ENCODE data around the gene NTSR2.
"Not testable (repeated sequence)": the region's sequence is repeated elsewhere in the genome, so short reads cannot be mapped to it uniquely, and the experiment has no call there.

Gene NTSR2

DNA sequence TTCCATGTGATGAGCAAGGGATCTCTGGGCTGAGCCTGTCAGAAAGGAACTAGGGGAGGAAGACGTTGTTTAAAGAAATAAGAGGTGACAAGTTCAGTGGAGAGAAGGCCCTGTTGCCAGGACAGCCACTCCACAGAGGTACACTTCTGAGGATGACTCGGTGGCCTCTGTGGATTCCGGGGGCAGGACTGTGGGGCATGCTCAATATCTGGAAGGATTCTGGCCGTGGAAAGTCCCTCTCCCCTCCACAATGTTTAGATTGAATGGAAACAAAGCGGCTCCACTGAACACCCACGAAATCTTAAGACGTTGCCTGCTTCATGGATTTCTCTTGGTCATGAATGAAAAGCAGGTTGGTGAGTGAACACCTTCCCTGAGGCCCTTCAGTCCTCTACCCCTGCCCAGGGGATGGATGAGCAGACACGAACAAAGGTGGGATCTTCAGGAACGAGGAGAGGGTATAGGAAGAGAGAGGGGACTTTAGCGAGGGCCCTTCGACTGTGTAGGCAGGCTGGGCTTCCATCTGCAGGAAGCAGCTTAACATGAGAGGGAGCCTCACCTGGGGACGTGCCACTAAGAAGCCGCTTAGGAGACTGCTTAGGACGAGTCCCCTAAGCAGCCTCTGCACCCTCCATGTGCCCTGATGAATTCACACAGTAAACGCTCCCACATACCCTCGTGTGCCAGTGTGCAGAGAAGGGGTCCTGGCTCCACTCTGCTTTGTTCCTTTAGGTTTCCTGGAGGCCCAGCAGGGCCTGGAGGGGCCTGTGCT is 1.9 kb downstream of the NTSR2 start:
- no peak for TF ChIP-seq CTCF (conservative IDR thresholded peaks at IDR 0.05)
- H3K27ac ChIP-seq: no peak overlapping the region

GRCh38 chr2:11667194-11667593 is 2.8 kb downstream of the NTSR2 start:
- no peak overlapping the region for H3K27ac ChIP-seq
- TF ChIP-seq CTCF (conservative IDR thresholded peaks at IDR 0.05): no peak

DNA sequence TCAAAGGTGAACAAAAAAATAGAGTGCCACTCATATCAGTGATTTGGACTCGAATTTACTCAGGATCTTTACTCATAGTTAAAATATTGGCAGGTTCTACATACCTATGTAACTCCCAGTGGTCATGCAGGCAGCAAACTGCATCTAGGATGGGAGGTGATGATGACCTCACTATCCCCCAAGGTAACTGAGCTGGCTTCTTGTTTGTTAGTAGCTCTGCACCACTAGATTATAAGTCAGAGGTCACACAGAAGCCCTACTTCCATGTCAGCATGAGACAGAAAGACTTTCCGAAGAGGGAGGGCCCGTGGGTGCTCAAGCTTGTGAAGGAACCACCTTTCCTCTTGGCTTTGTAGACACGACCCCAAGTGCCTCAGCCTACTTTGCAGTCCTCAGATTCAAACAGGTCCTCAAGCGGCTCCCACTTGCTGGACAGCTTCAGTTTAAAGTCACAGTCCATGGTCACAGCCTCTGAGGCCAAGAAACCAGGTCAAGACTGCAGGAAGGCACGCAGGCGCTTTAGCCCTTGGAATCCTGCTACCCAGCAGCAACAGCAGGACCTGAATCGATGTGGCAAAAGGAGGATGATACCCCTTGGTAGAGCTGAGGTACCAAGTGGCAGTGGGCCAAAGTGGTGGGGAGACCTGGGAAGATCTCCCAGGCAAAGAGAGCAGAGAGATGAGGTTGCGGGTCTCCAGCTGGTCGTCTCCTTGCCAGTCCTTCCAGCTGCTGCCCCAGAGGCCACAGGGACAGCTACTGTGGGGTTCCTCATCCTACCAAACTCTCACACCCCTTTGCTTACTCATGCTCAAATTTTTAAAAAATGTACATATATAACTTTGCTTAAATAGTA is 4.3 kb downstream of the NTSR2 start:
- no peak overlapping the region for H3K27ac ChIP-seq
- no peak for TF ChIP-seq CTCF (conservative IDR thresholded peaks at IDR 0.05)

- H3K27ac ChIP-seq: no peak overlapping the region
- TF ChIP-seq CTCF (conservative IDR thresholded peaks at IDR 0.05): no peak
Measured at GRCh38 chr2:11665028-11665427, 5.0 kb downstream of the NTSR2 start.

DNA sequence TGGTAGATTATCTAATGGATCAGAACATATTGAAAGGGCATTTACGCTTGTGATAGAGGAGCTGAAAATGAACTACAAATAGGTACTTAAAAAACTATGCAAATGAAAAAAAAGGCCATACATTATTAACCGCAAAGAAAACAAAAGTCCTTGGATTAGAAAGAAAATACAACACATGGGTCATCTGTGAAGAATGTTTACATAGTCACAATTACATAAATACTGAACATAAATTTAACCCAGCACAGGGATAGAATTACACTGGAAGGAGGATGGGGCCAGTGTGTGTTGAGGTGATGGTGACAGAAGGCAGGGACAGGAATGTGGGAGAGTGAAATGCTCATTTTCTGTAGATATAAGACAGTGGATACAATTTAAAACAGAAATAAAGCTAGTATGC is 6.6 kb downstream of the NTSR2 start:
- no peak overlapping the region for H3K27ac ChIP-seq
- no peak for TF ChIP-seq CTCF (conservative IDR thresholded peaks at IDR 0.05)

DNA sequence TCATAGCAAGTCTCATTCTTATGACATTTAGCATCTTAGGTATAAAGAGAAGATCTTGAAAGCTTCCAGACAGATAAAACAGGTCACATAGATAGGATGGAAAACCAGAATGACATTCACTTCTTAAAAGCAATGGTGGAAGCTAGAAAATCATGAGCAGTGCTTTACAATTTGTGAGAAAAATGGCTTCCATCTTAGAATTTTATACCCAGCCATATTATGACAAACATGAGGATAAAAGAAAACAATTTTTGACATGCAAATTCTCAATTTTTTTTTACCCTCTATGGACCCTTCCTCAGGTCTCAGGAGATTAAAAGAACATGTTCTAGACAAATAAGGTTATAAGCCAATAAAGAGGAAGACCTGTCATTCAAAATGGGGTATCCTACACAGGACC is 7.1 kb downstream of the NTSR2 start:
- H3K27ac ChIP-seq: no peak overlapping the region
- TF ChIP-seq CTCF (conservative IDR thresholded peaks at IDR 0.05): no peak

DNA sequence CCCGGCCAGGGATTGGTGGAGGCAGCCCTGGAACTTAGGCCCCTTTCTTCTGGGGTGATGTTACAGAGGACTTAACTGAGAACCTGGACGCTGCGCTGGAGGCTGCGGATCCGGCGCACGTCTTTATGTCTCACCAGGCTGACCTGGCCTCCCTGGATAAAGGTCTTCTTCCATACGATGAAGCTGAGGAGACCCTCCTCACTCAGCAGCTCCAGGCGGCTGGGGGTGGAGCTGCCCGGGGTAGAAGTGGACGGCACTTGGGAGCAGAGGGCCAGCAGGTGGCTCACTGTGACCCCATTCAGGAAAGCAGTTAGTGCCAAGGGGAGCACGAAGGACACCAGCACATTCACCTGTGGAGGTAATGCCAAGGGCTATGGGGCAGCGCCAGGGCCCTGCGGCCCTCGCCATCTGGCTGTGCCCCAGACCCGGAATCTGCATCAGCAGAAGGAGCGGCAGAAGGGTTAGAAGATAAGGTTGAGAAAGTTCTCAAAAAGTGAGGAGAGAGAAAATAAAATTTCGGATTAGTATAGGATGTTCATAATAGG is 8.0 kb downstream of the NTSR2 start:
- H3K27ac ChIP-seq: no peak overlapping the region
- no peak for TF ChIP-seq CTCF (conservative IDR thresholded peaks at IDR 0.05)

DNA sequence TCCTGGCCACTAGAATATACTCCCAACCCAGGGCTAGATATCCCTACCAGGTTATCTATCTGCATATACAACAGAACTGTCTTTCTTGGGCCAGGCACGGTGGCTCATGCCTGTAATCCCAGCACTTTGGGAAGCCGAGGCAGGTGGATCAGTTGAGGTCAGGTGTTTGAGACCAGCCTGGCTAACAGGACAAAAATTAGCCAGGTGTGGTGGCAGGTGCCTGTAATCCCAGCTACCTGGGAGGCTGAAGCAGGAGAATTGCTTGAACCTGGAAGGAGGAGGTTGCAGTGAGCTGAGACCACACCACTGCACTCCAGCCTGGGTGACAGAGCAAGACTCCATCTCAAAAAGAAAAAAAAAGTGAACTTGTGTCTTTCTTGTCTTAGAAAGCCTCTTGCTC is 9.6 kb downstream of the NTSR2 start:
- H3K27ac ChIP-seq: not testable (repeated sequence)

Data from VCaP (cell line).